VCaP (cell line): ENCODE measurements around the gene SORCS3.
A peak's percentile ranks its signal among the peaks of the same experiment; 100 is the strongest.

Experiments
- H3K27ac ChIP-seq: fragments of 450-650 bp; 2 replicates; pipeline ENCODE4 v1.5.1; 2017
- CTCF ChIP-seq: fragments of 450-650 bp; conservative IDR thresholded peaks from 2 replicates; pipeline ENCODE4 v1.5.1; 2017; ENCODE audit warnings: mild to moderate bottlenecking, moderate library complexity

Gene SORCS3

DNA sequence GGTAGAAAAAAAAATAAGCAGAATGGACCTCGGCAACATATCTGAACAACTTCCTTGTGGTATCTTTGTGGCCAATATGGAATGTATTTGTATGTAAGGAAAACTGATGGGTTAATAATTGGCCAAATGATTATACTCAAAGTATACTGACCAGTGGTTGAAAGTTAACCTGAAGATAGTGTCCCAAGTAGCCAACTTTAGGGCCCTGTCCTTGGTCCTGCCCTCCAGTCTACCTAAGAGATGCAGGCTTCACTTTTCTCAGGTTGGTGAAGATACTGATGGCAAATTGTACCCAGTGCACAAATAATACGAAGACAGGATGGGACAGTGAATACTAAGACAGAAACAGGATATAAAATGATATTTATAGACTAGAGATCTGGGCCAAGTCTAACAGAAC lies 109.2 kb downstream of the SORCS3 start:
- H3K27ac ChIP-seq, result no peak overlapping the region
- no peak for TF ChIP-seq CTCF

DNA sequence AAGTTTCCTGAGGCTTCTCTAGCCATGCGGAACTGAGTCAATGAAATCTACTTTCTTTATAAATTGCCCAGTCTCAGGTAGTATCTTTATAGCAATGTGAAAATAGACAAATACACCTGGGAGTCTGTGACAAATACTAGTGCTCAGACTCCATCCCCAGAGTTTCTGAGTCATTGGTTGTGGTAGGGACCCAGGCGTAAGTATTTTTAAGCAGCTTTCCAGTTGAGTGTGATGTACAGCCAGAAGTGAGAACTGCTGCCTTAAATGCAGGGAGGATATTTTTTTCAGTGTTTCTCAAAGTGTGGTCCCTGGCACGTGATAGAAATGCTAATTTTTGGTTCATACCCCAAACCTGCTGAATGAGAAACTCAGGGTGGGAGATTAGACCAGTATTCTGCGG lies 121.7 kb downstream of the SORCS3 start:
- no peak for TF ChIP-seq CTCF
- no peak overlapping the region for H3K27ac ChIP-seq

- no peak for TF ChIP-seq CTCF
- H3K27ac ChIP-seq, result no peak overlapping the region
Measured at GRCh38 chr10:104766341-104766740, 125.3 kb downstream of the SORCS3 start.

DNA sequence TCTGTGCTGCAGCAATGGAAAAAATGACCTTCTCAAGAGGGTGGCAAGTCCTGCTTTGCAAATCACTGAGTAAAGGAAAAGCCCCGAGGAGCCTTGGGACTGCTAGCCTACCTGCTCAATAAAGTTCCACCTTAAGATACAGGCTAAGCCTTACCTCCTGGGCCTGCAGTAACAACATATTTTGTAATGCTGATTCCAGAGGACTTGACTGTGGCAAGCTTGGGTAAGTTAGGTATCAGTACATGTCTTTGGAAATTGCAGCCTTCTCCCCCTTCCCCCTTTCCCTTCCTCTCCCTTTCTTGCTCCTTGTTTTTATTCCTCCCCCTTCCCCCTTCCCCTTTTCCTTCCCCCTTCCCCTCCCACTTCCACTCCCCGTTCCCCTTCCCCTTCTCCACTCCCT lies 126.2 kb downstream of the SORCS3 start:
- no peak for TF ChIP-seq CTCF

DNA sequence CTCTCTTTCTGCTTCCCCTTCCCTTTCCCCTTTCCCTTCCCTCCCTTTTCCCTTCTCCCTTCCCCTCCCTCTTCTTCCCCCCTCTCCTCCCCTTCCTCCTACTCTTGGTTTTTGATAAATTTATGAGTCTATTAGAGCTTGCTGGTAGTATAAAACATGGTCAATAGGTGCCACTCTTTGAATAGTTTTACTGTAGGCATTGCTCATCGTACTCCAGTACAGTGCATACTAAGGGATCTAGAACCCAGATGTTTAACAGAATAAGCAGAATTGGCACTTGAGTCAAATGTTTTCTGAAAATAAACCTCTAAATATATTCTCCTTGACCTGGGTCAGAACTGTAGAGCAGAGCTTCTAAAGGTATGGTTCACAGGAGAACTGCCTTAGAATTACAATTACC lies 126.7 kb downstream of the SORCS3 start:
- peak; percentile 58 for TF ChIP-seq CTCF
- H3K27ac ChIP-seq, result no peak overlapping the region

More for the DNA sequence above, 126.2 kb downstream of the SORCS3 start:
- H3K27ac ChIP-seq, result no peak overlapping the region

GRCh38 chr10:104773105-104773504 lies 132.0 kb downstream of the SORCS3 start:
- no peak for TF ChIP-seq CTCF
- no peak overlapping the region for H3K27ac ChIP-seq

GRCh38 chr10:104774234-104774633 lies 133.1 kb downstream of the SORCS3 start:
- TF ChIP-seq CTCF, result no peak

More at GRCh38 chr10:104774234-104774633, 133.1 kb downstream of the SORCS3 start:
- H3K27ac ChIP-seq, result no peak overlapping the region
